ENCODE measurements around the gene S100A10.

Gene S100A10

GRCh38 chr1:152009691-152010090, 16.0 kb upstream of the S100A10 start:
- DNase-seq = no peak

GRCh38 chr1:152007047-152007446, 13.4 kb upstream of the S100A10 start:
- no peak for DNase-seq

GRCh38 chr1:152005360-152005912, 11.8 kb upstream of the S100A10 start:
- no peak for DNase-seq

GRCh38 chr1:152003846-152004442, 10.3 kb upstream of the S100A10 start:
- DNase-seq = no peak

- no peak for DNase-seq
Measured at GRCh38 chr1:152002960-152003359, 9.3 kb upstream of the S100A10 start.

- DNase-seq = peak; percentile 67
Measured at GRCh38 chr1:152001631-152002584, 8.2 kb upstream of the S100A10 start.

GRCh38 chr1:152000964-152001630, 7.4 kb upstream of the S100A10 start:
- DNase-seq = no peak

- DNase-seq = no peak
Measured at GRCh38 chr1:151998611-151999362, 5.1 kb upstream of the S100A10 start.

- no peak for DNase-seq
Measured at GRCh38 chr1:151997284-151997570, 3.6 kb upstream of the S100A10 start.

- DNase-seq = no peak
Measured at GRCh38 chr1:151995774-151996173, 2.1 kb upstream of the S100A10 start.

- DNase-seq = no peak
Measured at GRCh38 chr1:151994956-151995355, 1.3 kb upstream of the S100A10 start.

GRCh38 chr1:151993084-151993733, 450 bp downstream of the S100A10 start:
- no peak for DNase-seq

- no peak for DNase-seq
Measured at GRCh38 chr1:151992303-151993083, 1.2 kb downstream of the S100A10 start.

GRCh38 chr1:151991663-151992302, 1.9 kb downstream of the S100A10 start:
- DNase-seq = no peak

GRCh38 chr1:151990856-151991198, 2.8 kb downstream of the S100A10 start:
- no peak for DNase-seq

GRCh38 chr1:151990058-151990855, 3.4 kb downstream of the S100A10 start:
- DNase-seq = no peak

- no peak for DNase-seq
Measured at GRCh38 chr1:151989211-151989862, 4.3 kb downstream of the S100A10 start.

- DNase-seq = no peak
Measured at GRCh38 chr1:151988405-151988923, 5.2 kb downstream of the S100A10 start.

- DNase-seq = no peak
Measured at GRCh38 chr1:151986501-151987190, 7.0 kb downstream of the S100A10 start.

All from NCI-H2227 treated with DMSO at 0.1 percent for 48 hours (cell line).